ENCODE measurements around the gene TMEM156. TPM values are rescaled to one million over a fixed set of nuclear protein-coding genes. Genes with fewer than 3 reads are reported as not detected.

Gene TMEM156
- total and polyA plus RNA-seq, 2 experiments from 2014 or later: not detected

- no peak for TF ChIP-seq REST (IDR thresholded peaks at IDR 0.05; ENCODE audit: unreplicated experiment)
- TF ChIP-seq CTCF (conservative IDR thresholded peaks at IDR 0.05; ENCODE audit: low read depth in 2 of 2): no peak
- no peak for TF ChIP-seq EZH2phosphoT487 (IDR thresholded peaks at IDR 0.05; ENCODE audit: unreplicated experiment)
Measured at GRCh38 chr4:38951598-38951997, 80.6 kb downstream of the TMEM156 start (continued).

GRCh38 chr4:38950734-38951133, 81.5 kb downstream of the TMEM156 start:
- H3K4me3 Mint-ChIP-seq: no peak overlapping the region
- TF ChIP-seq ZNF114 (CRISPR knock-in tag; IDR thresholded peaks at IDR 0.05): no peak
- TF ChIP-seq EZH2phosphoT487 (IDR thresholded peaks at IDR 0.05; ENCODE audit: unreplicated experiment): no peak
- no peak for TF ChIP-seq CTCF (conservative IDR thresholded peaks at IDR 0.05; ENCODE audit: low read depth in 2 of 2)
- TF ChIP-seq REST (IDR thresholded peaks at IDR 0.05; ENCODE audit: unreplicated experiment): no peak
- no peak for TF ChIP-seq JUNB (IDR thresholded peaks at IDR 0.05; ENCODE audit: unreplicated experiment)
- TF ChIP-seq CREB1 (CRISPR knock-in tag; IDR thresholded peaks at IDR 0.05; ENCODE audit: low read depth): no peak
- no peak overlapping the region for H3K27ac Mint-ChIP-seq
- H3K4me1 Mint-ChIP-seq: peaks cover 2% of the 10 kb centered on the region; the same call in 1 of the 3 replicates
- Histone ChIP-seq H3K4me3 (no peak overlapping the region), H3K27ac (ENCODE audit: low read depth) (no peak overlapping the region), H3K4me1 (ENCODE audit: insufficient read depth) (no peaks in the 10 kb centered on the region), H3K27me3 (ENCODE audit: insufficient read depth) (no peaks in the 10 kb centered on the region), H3K9me2 (ENCODE audit: insufficient read depth) (no peaks in the 10 kb centered on the region), H3K79me2 (replicated peaks; ENCODE audit: insufficient read depth) (no peaks in the 10 kb centered on the region), H3K36me3 (ENCODE audit: insufficient read depth) (no peaks in the 10 kb centered on the region), H3K4me2 (no peak overlapping the region), H3F3A (replicated peaks; ENCODE audit: low read depth) (no peaks in the 10 kb centered on the region), H2AFZ (peak overlapping the region; percentile 76; the same call in 1 of the 2 replicates), H4K20me1 (replicated peaks; ENCODE audit: insufficient read depth) (0 out of 2 replicates have a peak, but pooled peaks cover 2% of the 10 kb centered on the region)
- H3K9me3 Mint-ChIP-seq: no peaks in the 10 kb centered on the region
- DNase-seq (ENCODE audit: low spot score) (no peak), ATAC-seq (no peak)
- no peaks in the 10 kb centered on the region for H3K36me3 Mint-ChIP-seq (ENCODE audit: low read depth)
- H3K27me3 Mint-ChIP-seq (ENCODE audit: insufficient read depth, low read depth, poor library complexity): peaks cover 2% of the 10 kb centered on the region
